K562 (cell line): ENCODE data around the gene GPX7. TPM values are rescaled to one million over a fixed set of nuclear protein-coding genes. Genes with fewer than 3 reads are reported as not detected.

Source experiments
- ATAC-seq: fragments of 200-7000 bp; cut with Tn5 transposase; 3 replicates; pipeline ENCODE4 v1.9.1; 2020; ENCODE audit warnings: moderate library complexity
- BruUV-seq: library from RNA; stranded (reverse); fragments of 400-500 nt; replicated peaks from 2 replicates; lab custom pipeline; 2021; lab: Mats Ljungman, UMichigan
- CTCF ChIA-PET: fragments of 300-600 bp; formaldehyde crosslinking; extraction: SDS; loops from one replicate; lab custom pipeline; 2021; ENCODE audit warnings: low intra/inter-chr PET ratio; lab: Yijun Ruan, JAX
- POLR2A ChIA-PET: fragments of 300-600, 350-650 bp; sonication (Branson Sonifier 250); formaldehyde crosslinking; extraction: SDS; loops from one replicate; lab custom pipeline; 2021; ENCODE audit warnings: antibody characterized with exemption, inconsistent platforms; lab: Yijun Ruan, JAX
- DNase-seq, 4 experiments: peaks; one replicate each; pipeline versions ENCODE4 v3.0.0 to v3.0.0-alpha.2; 2011 to 2018; ENCODE audit warnings: low spot score in 3 of 4, mixed read lengths in 3 of 4; ENCODE audit errors: extremely low read depth in 1 of 4
- FAIRE-seq: peaks from 2 replicates; lab custom pipeline; 2011; peaks lifted over from hg19 to GRCh38; lab: Jason Lieb, UNC
- H2AFZ ChIP-seq: 2 replicates; pipeline ENCODE4 v1.6.0; 2011; ENCODE audit warnings: low read depth, low read length, control low read depth, inconsistent platforms
- H3K27ac ChIP-seq: fragments of 200-600 bp; 3 replicates; pipeline ENCODE4 v1.8.0; 2011; ENCODE audit warnings: low read depth, mild to moderate bottlenecking, control low read depth, inconsistent platforms, low read length, moderate library complexity, mixed read lengths; ENCODE audit errors: extremely low read depth
- H3K27me3 ChIP-seq, 2 experiments: fragments of 300-600 bp in 1 of 2; 2 replicates in 1 of 2; 3 replicates in 1 of 2; pipeline versions ENCODE4 v1.6.0 to v1.8.0; 2011; ENCODE audit warnings: inconsistent platforms in 2 of 2, low read length in 2 of 2, mild to moderate bottlenecking in 1 of 2, mixed read lengths in 1 of 2, moderate library complexity in 1 of 2; ENCODE audit not compliant: control insufficient read depth in 2 of 2, insufficient read depth in 2 of 2
- H3K36me3 ChIP-seq: fragments of 300-600 bp; 3 replicates; pipeline ENCODE4 v1.8.0; 2011; ENCODE audit warnings: mild to moderate bottlenecking, low read length, inconsistent platforms; ENCODE audit not compliant: control insufficient read depth, insufficient read depth
- H3K4me1 ChIP-seq, 2 experiments: fragments of 200-600 bp in 1 of 2; replicated peaks in 1 of 2; 2 replicates in 1 of 2; 3 replicates in 1 of 2; pipeline versions ENCODE4 v1.5.1 to v1.8.0; 2011; ENCODE audit warnings: inconsistent platforms in 2 of 2, low read length in 2 of 2, mild to moderate bottlenecking in 1 of 2, mixed read lengths in 1 of 2, moderate library complexity in 1 of 2; ENCODE audit not compliant: control insufficient read depth in 2 of 2, insufficient read depth in 2 of 2
- H3K4me2 ChIP-seq: 2 replicates; pipeline ENCODE4 v1.6.1; 2011; ENCODE audit warnings: low read length, control low read depth, inconsistent platforms, mixed read lengths; ENCODE audit not compliant: insufficient read depth
- H3K4me3 ChIP-seq: fragments of 200-600 bp; sonication (generic), shearing (Covaris generic); 2 replicates; pipeline ENCODE4 v1.5.1; 2016; ENCODE audit warnings: control low read depth, inconsistent platforms
- H3K79me2 ChIP-seq: fragments of 200-600 bp; 3 replicates; pipeline ENCODE4 v1.8.0; 2011; ENCODE audit warnings: low read length, inconsistent platforms; ENCODE audit not compliant: control insufficient read depth, insufficient read depth
- H3K9ac ChIP-seq, 2 experiments: 2 replicates each; pipeline versions ENCODE4 v1.6.0 to v1.6.1; 2011; ENCODE audit warnings: low read depth in 2 of 2, low read length in 2 of 2, control low read depth in 1 of 2, inconsistent platforms in 1 of 2, mild to moderate bottlenecking in 1 of 2, mixed read lengths in 1 of 2; ENCODE audit not compliant: insufficient read depth in 1 of 2
- H3K9me1 ChIP-seq: one replicate; pipeline ENCODE4 v1.6.0; 2011; ENCODE audit warnings: inconsistent platforms, mild to moderate bottlenecking, low read length, moderate library complexity; ENCODE audit not compliant: control insufficient read depth, insufficient read depth
- H3K9me3 ChIP-seq: replicated peaks from 2 replicates; pipeline ENCODE4 v1.5.1; 2011; ENCODE audit warnings: low read depth, low read length, inconsistent platforms; ENCODE audit not compliant: control insufficient read depth, insufficient read depth
- H4K20me1 ChIP-seq: replicated peaks from 2 replicates; pipeline ENCODE4 v1.6.1; 2011; ENCODE audit warnings: low read length, inconsistent platforms, mixed read lengths; ENCODE audit not compliant: control insufficient read depth, insufficient read depth
- ATF7 ChIP-seq: fragments of 450-650 bp; IDR thresholded peaks from 2 replicates; pipeline ENCODE4 v1.7.1; 2014; ENCODE audit warnings: mild to moderate bottlenecking, moderate library complexity
- CBX3 ChIP-seq, 2 experiments: IDR thresholded peaks; 1 replicate in 1 of 2; 2 replicates in 1 of 2; pipeline ENCODE4 v1.6.1; 2012; ENCODE audit warnings: inconsistent platforms in 2 of 2, low read length in 2 of 2, borderline replicate concordance in 1 of 2, control low read depth in 1 of 2
- CEBPB ChIP-seq: fragments of 450-650 bp; IDR thresholded peaks from 2 replicates; pipeline ENCODE4 v1.6.1; 2016; ENCODE audit warnings: missing genetic modification characterization, missing compliant biosample characterization
- CREBBP ChIP-seq: IDR thresholded peaks from one replicate; pipeline ENCODE4 v1.6.1; 2012; ENCODE audit warnings: low read depth, mild to moderate bottlenecking, control low read depth, inconsistent platforms, low read length
- ERF ChIP-seq: fragments of 450-650 bp; formaldehyde crosslinking; IDR thresholded peaks from 2 replicates; pipeline ENCODE4 v1.4.0; 2020; ENCODE audit warnings: mild to moderate bottlenecking, mixed read lengths
- MED1 ChIP-seq: sonication (generic); formaldehyde crosslinking; IDR thresholded peaks from 2 replicates; pipeline ENCODE4 v1.8.1; 2023; ENCODE audit warnings: missing genetic modification reagents, borderline replicate concordance
- MEF2A ChIP-seq: IDR thresholded peaks from 2 replicates; pipeline ENCODE4 v1.6.1; 2011; ENCODE audit warnings: low read depth, mild to moderate bottlenecking, low read length, moderate library complexity; ENCODE audit not compliant: control insufficient read depth
- PCBP2 ChIP-seq: fragments of 200-400 bp; formaldehyde crosslinking; IDR thresholded peaks from 2 replicates; pipeline ENCODE4 v1.6.1; 2018; ENCODE audit warnings: low read length, low read depth, mild to moderate bottlenecking, moderate library complexity; ENCODE audit not compliant: poor library complexity, severe bottlenecking
- SMARCA4 ChIP-seq: fragments of 450-650 bp; IDR thresholded peaks from 2 replicates; pipeline ENCODE4 v1.6.1; 2016
- SRF ChIP-seq, 2 experiments: fragments of 250-450, 450-650 bp in 1 of 2; sonication (Bioruptor Pico) in 1 of 2; sonication (generic) in 1 of 2; formaldehyde crosslinking; IDR thresholded peaks; 2 replicates each; pipeline versions ENCODE4 v1.5.0 to v1.5.1; 2020 to 2022; ENCODE audit warnings: mild to moderate bottlenecking in 1 of 2, missing genetic modification reagents in 1 of 2
- TGIF2 ChIP-seq: sonication (generic); formaldehyde crosslinking; IDR thresholded peaks from 2 replicates; pipeline ENCODE4 v1.8.1; 2022; ENCODE audit warnings: mild to moderate bottlenecking, missing genetic modification reagents, moderate library complexity
- ZNF41 ChIP-seq: fragments of 250-450 bp; sonication (Bioruptor Pico); conservative IDR thresholded peaks from 2 replicates; pipeline ENCODE4 v1.4.0; 2020; ENCODE audit warnings: mild to moderate bottlenecking
- ZNF79 ChIP-seq: fragments of 250-450 bp; sonication (Bioruptor Pico); IDR thresholded peaks from 2 replicates; pipeline ENCODE4 v1.4.0; 2020; ENCODE audit warnings: low read depth, mild to moderate bottlenecking, moderate library complexity
- WGBS: fragments of 100-300 bp; shearing (Covaris generic); methylation state at CpG from one replicate; pipeline ENCODE4 v1.1.6; 2016; ENCODE audit warnings: low coverage, mixed read lengths; ENCODE audit not compliant: insufficient coverage; ENCODE audit errors: missing lambda C conversion rate; 5-methylcytosine and 5-hydroxymethylcytosine counted together
- in situ Hi-C: fragments of 300-500 bp; cut with MboI; formaldehyde crosslinking; loops from 4 replicates; pipeline ENCODE4 v1.15.0; 2018; ENCODE audit warnings: inconsistent platforms, mixed read lengths
- intact Hi-C: fragments of 100-400 bp; cut with micrococcal nuclease; formaldehyde crosslinking; loops from 2 replicates; pipeline ENCODE4 v1.14.2; 2022
- polyA plus RNA-seq, 8 experiments: library from polyadenylated mRNA; depleted of rRNA in 4 of 8; stranded (reverse) in 5 of 8; unstranded in 3 of 8; fragments of >200 nt; fragmentation: Nextera tagmentation in 2 of 8; fragmentation: Illumina TruSeq in 1 of 8; extraction: Ambion mirVana in 2 of 8; extraction: Trizol in 1 of 8; gene quantifications; 2 replicates each; pipeline versions ENCODE4 v1.2.1 to v1.2.3, GENCODE V29; 2011 to 2014; ENCODE audit warnings: inconsistent platforms in 1 of 8, missing spikeins in 1 of 8
- total RNA-seq, 7 experiments: library from RNA; depleted of rRNA in 6 of 7; stranded (reverse); fragments of >200 nt in 6 of 7; fragmentation: Illumina TruSeq in 2 of 7; extraction: Trizol in 2 of 7; gene quantifications; 2 replicates each; pipeline versions ENCODE4 v1.2.1 to v1.2.3, GENCODE V29; 2011 to 2021; ENCODE audit warnings: low replicate concordance in 1 of 7
- TF ChIP-seq, protein P1 (sequence below): fragments of 450-650 bp; IDR thresholded peaks from 2 replicates; pipeline ENCODE4 v1.6.1; 2018; ENCODE audit not compliant: partially characterized antibody
- TF ChIP-seq, protein P2 (sequence below), 2 experiments: IDR thresholded peaks; 2 replicates each; pipeline ENCODE4 v1.6.1; 2011; ENCODE audit warnings: borderline replicate concordance in 1 of 2, control low read depth in 1 of 2, low read depth in 1 of 2, low read length in 1 of 2, mild to moderate bottlenecking in 1 of 2, mixed read lengths in 1 of 2, moderate library complexity in 1 of 2; ENCODE audit not compliant: insufficient read depth in 1 of 2, insufficient read length in 1 of 2, poor library complexity in 1 of 2, severe bottlenecking in 1 of 2; ENCODE audit errors: extremely low read depth in 1 of 2

GPX7 gene
- total and polyA plus RNA-seq, 9 of the 15 experiments (the other 6 are each of a cell fraction or from before 2014, with no cell fraction given), result 0.08 TPM; not detected in 8

DNA sequence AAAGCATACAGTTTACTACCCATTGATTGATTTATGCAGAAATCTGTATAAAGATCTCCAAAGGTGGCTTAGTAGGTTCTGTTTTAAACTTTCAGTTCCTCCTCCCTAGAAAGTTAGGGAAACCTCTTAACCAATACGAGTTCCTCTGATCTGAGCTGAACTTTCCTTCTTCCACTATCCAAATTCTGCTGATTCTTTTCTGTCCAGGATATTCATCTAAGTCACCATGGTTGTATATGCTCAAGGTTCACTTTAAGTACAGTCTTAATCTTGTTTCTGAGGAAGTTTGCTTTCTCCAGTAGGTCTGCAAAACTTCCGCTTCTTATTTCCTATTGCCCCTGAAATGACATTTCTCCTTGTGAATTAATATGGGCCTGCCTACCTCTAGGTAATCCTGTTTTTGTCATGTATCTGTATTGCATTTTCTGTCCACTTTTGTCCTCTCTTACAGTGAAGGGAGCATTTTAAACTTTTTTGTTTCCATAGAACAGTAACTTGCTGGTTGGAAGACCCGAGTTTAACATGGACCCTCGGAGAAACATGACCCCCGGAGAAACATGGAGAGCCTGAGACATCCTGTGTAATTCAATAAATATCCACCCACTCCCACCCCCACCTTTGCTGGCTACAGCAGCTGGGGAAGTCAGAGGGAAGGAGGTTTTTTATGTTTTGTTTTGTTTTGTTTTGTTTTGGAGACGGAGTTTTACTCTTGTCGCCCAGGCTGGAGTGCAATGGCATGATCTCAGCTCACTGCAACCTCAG, 32.5 kb upstream of the GPX7 start:
- H2AFZ ChIP-seq, result peak overlapping the region; percentile 63
- DNase-seq (no peak), FAIRE-seq (no peak)
- TF ChIP-seq MED1 (CRISPR knock-in tag), result no peak
- TF ChIP-seq, protein P1, sequence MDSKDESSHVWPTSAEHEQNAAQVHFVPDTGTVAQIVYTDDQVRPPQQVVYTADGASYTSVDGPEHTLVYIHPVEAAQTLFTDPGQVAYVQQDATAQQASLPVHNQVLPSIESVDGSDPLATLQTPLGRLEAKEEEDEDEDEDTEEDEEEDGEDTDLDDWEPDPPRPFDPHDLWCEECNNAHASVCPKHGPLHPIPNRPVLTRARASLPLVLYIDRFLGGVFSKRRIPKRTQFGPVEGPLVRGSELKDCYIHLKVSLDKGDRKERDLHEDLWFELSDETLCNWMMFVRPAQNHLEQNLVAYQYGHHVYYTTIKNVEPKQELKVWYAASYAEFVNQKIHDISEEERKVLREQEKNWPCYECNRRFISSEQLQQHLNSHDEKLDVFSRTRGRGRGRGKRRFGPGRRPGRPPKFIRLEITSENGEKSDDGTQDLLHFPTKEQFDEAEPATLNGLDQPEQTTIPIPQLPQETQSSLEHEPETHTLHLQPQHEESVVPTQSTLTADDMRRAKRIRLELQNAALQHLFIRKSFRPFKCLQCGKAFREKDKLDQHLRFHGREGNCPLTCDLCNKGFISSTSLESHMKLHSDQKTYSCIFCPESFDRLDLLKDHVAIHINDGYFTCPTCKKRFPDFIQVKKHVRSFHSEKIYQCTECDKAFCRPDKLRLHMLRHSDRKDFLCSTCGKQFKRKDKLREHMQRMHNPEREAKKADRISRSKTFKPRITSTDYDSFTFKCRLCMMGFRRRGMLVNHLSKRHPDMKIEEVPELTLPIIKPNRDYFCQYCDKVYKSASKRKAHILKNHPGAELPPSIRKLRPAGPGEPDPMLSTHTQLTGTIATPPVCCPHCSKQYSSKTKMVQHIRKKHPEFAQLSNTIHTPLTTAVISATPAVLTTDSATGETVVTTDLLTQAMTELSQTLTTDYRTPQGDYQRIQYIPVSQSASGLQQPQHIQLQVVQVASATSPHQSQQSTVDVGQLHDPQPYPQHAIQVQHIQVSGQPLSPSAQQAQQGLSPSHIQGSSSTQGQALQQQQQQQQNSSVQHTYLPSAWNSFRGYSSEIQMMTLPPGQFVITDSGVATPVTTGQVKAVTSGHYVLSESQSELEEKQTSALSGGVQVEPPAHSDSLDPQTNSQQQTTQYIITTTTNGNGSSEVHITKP, result peak; percentile 21
- no peak for TF ChIP-seq TGIF2 (CRISPR knock-in tag)
- TF ChIP-seq MEF2A, result no peak
- TF ChIP-seq, protein P2, sequence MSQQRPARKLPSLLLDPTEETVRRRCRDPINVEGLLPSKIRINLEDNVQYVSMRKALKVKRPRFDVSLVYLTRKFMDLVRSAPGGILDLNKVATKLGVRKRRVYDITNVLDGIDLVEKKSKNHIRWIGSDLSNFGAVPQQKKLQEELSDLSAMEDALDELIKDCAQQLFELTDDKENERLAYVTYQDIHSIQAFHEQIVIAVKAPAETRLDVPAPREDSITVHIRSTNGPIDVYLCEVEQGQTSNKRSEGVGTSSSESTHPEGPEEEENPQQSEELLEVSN (IDR thresholded peaks at IDR 0.05; ENCODE audit: borderline replicate concordance in 1 of 2, extremely low read depth in 1 of 2, insufficient read depth in 1 of 2, insufficient read length in 1 of 2, low read depth in 1 of 2, low read length in 1 of 2, poor library complexity in 1 of 2, severe bottlenecking in 1 of 2), result no peak
- TF ChIP-seq ZNF79 (CRISPR knock-in tag), result no peak
- TF ChIP-seq CREBBP, result no peak
- TF ChIP-seq CBX3 (IDR thresholded peaks at IDR 0.05; ENCODE audit: borderline replicate concordance in 1 of 2, low read length in 2 of 2), result no peak
- no peak for TF ChIP-seq SRF (CRISPR knock-in tag; IDR thresholded peaks at IDR 0.05)
- no peak for TF ChIP-seq CEBPB (tag)
- no peak for TF ChIP-seq SMARCA4
- no peak for TF ChIP-seq ATF7
- no peak for TF ChIP-seq PCBP2
- TF ChIP-seq ZNF41 (CRISPR knock-in tag), result no peak
- TF ChIP-seq ERF (CRISPR knock-in tag), result no peak

More for the DNA sequence above, 32.5 kb upstream of the GPX7 start:
- peaks cover 5 to 6% of the 10 kb centered on the region in 2 experiments; a peak in 1 of 5 replicates for H3K4me1 ChIP-seq
- in situ Hi-C loops, result no loop called here
- H3K4me2 ChIP-seq, result no peak overlapping the region
- H3K9ac ChIP-seq, result no peak overlapping the region
- no peaks in the 10 kb centered on the region for H4K20me1 ChIP-seq
- ChIA-PET CTCF (no interaction called here), POLR2A (interaction anchor here (0.6 to 1.0 kb wide), 4 partner anchors 15 to 166 kb away, joined by 3 read pairs; partner anchors contain the start of gene TUT4)
- no peak overlapping the region for H3K27ac ChIP-seq
- H3K9me3 ChIP-seq, result no peaks in the 10 kb centered on the region
- no peaks in the 10 kb centered on the region for H3K79me2 ChIP-seq
- WGBS, result 58% methylated on average over 7 of the region's 7 CpGs
- no peak overlapping the region for H3K4me3 ChIP-seq
- intact Hi-C loops, result loop anchor here (5.0 kb wide), 1 partner anchor 167 kb away; the partner anchor contains the start of genes ORC1 and PRPF38A
- BruUV-seq, result no TSS peak
- ATAC-seq, result no peak
- no peaks in the 10 kb centered on the region for H3K9me1 ChIP-seq
- no peaks in the 10 kb centered on the region for H3K36me3 ChIP-seq
- no peaks in the 10 kb centered on the region for H3K27me3 ChIP-seq
